Glutamatergic neuron (in vitro differentiated cells): Measurements from ENCODE around the gene MAPK13. TPM values are rescaled to one million over a fixed set of nuclear protein-coding genes. Genes with fewer than 3 reads are reported as not detected.

Source experiments
- DNase-seq: peaks from one replicate; pipeline ENCODE4 v3.0.0; 2022
- H3K27ac Mint-ChIP-seq: one replicate; pipeline ENCODE4 v1.8.0; 2020; ENCODE audit warnings: mild to moderate bottlenecking, mixed read lengths, inconsistent platforms; ENCODE audit not compliant: unreplicated experiment
- H3K27me3 Mint-ChIP-seq: one replicate; pipeline ENCODE4 v1.8.0; 2020; ENCODE audit warnings: mild to moderate bottlenecking, moderate library complexity, mixed read lengths, inconsistent platforms; ENCODE audit not compliant: unreplicated experiment
- H3K36me3 Mint-ChIP-seq: one replicate; pipeline ENCODE4 v1.8.0; 2020; ENCODE audit warnings: mild to moderate bottlenecking, mixed read lengths, inconsistent platforms; ENCODE audit not compliant: unreplicated experiment
- H3K4me1 Mint-ChIP-seq: one replicate; pipeline ENCODE4 v1.8.0; 2020; ENCODE audit warnings: mild to moderate bottlenecking, low read depth, mixed read lengths, inconsistent platforms; ENCODE audit not compliant: unreplicated experiment
- H3K4me3 Mint-ChIP-seq: one replicate; pipeline ENCODE4 v1.8.0; 2020; ENCODE audit warnings: mild to moderate bottlenecking, mixed read lengths, inconsistent platforms; ENCODE audit not compliant: unreplicated experiment
- H3K9me3 Mint-ChIP-seq: one replicate; pipeline ENCODE4 v1.8.0; 2020; ENCODE audit warnings: mild to moderate bottlenecking, moderate library complexity, mixed read lengths, inconsistent platforms; ENCODE audit not compliant: unreplicated experiment
- total RNA-seq: library from RNA; stranded (reverse); fragmentation: NEBNext Ultra II Directional; extraction: Animal tissue kit (Norgen Biotek cat#: 25700); gene quantifications from one replicate; pipeline ENCODE4 v1.2.1, GENCODE V29; 2021; ENCODE audit not compliant: unreplicated experiment
- TF ChIP-seq, protein P1 (sequence below): fragments of 200-600 bp; sonication (generic); IDR thresholded peaks from one replicate; pipeline ENCODE4 v1.5.0; 2021; ENCODE audit not compliant: partially characterized antibody, unreplicated experiment

MAPK13 gene
- total RNA-seq, 1 donor from 2014 or later, result 4.2 TPM

- H3K27ac Mint-ChIP-seq, result no peak overlapping the region
- H3K27me3 Mint-ChIP-seq, result peaks cover 3% of the 10 kb centered on the region
- peaks cover 11% of the 10 kb centered on the region for H3K9me3 Mint-ChIP-seq
- H3K4me1 Mint-ChIP-seq, result no peaks in the 10 kb centered on the region
- peaks cover 19% of the 10 kb centered on the region for H3K36me3 Mint-ChIP-seq
- no peak for DNase-seq
- H3K4me3 Mint-ChIP-seq, result no peak overlapping the region
- TF ChIP-seq, protein P1, sequence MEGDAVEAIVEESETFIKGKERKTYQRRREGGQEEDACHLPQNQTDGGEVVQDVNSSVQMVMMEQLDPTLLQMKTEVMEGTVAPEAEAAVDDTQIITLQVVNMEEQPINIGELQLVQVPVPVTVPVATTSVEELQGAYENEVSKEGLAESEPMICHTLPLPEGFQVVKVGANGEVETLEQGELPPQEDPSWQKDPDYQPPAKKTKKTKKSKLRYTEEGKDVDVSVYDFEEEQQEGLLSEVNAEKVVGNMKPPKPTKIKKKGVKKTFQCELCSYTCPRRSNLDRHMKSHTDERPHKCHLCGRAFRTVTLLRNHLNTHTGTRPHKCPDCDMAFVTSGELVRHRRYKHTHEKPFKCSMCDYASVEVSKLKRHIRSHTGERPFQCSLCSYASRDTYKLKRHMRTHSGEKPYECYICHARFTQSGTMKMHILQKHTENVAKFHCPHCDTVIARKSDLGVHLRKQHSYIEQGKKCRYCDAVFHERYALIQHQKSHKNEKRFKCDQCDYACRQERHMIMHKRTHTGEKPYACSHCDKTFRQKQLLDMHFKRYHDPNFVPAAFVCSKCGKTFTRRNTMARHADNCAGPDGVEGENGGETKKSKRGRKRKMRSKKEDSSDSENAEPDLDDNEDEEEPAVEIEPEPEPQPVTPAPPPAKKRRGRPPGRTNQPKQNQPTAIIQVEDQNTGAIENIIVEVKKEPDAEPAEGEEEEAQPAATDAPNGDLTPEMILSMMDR, result no peak
Measured at GRCh38 chr6:36180126-36180525, 49.8 kb downstream of the MAPK13 start.

DNA sequence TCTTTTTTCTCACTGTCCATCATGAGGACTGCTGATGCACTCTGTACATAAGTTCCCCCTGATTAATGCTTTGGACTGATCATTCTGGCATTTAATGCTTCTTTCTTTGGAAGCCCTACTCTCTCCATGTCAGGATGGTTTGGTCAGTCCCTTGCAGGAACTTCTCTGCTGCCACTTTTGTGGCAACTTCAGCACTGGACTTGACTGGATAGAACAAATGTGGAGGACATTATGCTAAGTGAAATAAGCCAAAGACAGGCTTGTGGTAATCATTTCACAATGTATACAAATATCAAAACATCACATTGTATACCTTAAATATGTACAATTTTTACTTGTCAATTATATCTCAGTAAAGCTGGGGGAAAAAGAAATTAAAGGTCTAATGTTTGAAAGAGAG is 54.0 kb downstream of the MAPK13 start:
- peaks cover 2% of the 10 kb centered on the region for H3K27me3 Mint-ChIP-seq
- TF ChIP-seq, protein P1, result no peak
- no peaks in the 10 kb centered on the region for H3K4me1 Mint-ChIP-seq
- no peak overlapping the region for H3K27ac Mint-ChIP-seq
- H3K36me3 Mint-ChIP-seq, result peaks cover 5% of the 10 kb centered on the region
- no peak for DNase-seq
- H3K4me3 Mint-ChIP-seq, result no peak overlapping the region
- H3K9me3 Mint-ChIP-seq, result no peaks in the 10 kb centered on the region

- Mint-ChIP-seq H3K27me3 (peaks cover 2% of the 10 kb centered on the region), H3K4me1 (no peaks in the 10 kb centered on the region), H3K27ac (no peak overlapping the region), H3K36me3 (peaks cover 5% of the 10 kb centered on the region), H3K4me3 (no peak overlapping the region), H3K9me3 (no peaks in the 10 kb centered on the region)
- no peak for DNase-seq
- TF ChIP-seq, protein P1, result no peak
Measured at GRCh38 chr6:36186199-36186598, 55.9 kb downstream of the MAPK13 start.

DNA sequence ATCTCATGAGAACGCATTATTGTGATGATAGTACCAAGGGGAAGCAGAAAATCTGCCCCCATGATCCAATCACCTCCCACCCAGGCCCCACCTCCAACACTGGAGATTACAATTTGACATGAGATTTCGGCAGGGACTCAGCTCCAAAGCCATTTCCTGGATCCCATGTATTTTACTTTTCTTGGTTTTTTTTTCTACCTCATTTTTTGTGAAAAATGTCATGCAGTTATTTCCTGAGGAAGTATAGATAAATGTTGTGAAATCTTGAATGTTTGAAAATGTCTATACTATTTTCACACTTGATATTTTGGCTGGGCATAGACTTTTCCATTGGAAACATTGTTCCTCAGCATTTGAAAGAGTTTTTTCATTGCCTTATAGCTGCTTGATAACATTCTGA is 57.1 kb downstream of the MAPK13 start:
- TF ChIP-seq, protein P1, result no peak
- H3K4me3 Mint-ChIP-seq, result no peak overlapping the region
- DNase-seq, result no peak

More for the DNA sequence above, 57.1 kb downstream of the MAPK13 start:
- no peaks in the 10 kb centered on the region for H3K4me1 Mint-ChIP-seq
- H3K9me3 Mint-ChIP-seq, result no peaks in the 10 kb centered on the region
- no peak overlapping the region for H3K27ac Mint-ChIP-seq
- peaks cover 5% of the 10 kb centered on the region for H3K36me3 Mint-ChIP-seq
- peaks cover 2% of the 10 kb centered on the region for H3K27me3 Mint-ChIP-seq

Other genes starting within 250 kb of the MAPK13 start
- gene SRPK1, start 209.4 kb upstream of the MAPK13 start, total RNA-seq, result 89.8 TPM
- 0.29 TPM for gene SLC26A8, start 105.9 kb upstream of the MAPK13 start, total RNA-seq
- 46.2 TPM for gene MAPK14, start 102.7 kb upstream of the MAPK13 start, total RNA-seq
- 36.2 TPM for gene BRPF3, start 66.2 kb downstream of the MAPK13 start, total RNA-seq
- not detected for gene PNPLA1, start 139.5 kb downstream of the MAPK13 start, total RNA-seq
- not detected for gene BNIP5, start 206.4 kb downstream of the MAPK13 start, total RNA-seq